ENCODE measurements around the gene MRPS23. TPM values are rescaled to one million over a fixed set of nuclear protein-coding genes. Genes with fewer than 3 reads are reported as not detected.

The MRPS23 gene
- total and polyA plus RNA-seq, 4 donors = 15.7 to 44.9 (median 31.6) TPM

DNA sequence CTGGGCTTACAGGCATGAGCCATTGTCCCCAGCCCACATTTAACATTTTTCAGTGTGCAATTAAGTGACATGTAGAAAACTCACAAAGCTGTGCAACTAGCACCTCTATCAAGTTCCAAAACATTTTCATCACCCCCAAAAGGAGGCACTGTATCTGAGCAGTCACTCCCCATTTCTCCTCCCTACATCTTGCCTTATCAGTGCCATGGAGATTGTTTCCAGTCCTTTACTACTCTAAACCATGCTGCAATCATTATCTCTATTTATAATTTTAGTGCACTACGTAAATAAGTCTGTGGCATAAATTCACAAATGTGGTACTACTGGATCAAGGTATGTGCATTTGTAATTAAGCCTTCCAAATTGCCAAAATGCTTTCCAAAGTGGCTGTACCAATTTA, 7.6 kb downstream of the MRPS23 start:
- Histone ChIP-seq H3K9ac (ENCODE audit: insufficient read depth in 1 of 2, low read length in 2 of 2) (no peak overlapping the region), H3K4me3 (no peak overlapping the region), H3K4me1 (ENCODE audit: control insufficient read depth in 5 of 5, insufficient read depth in 5 of 5, low read length in 5 of 5) (peaks cover 0 to 4% (median 0%) of the 10 kb centered on the region in 5 donors), H3K9me3 (ENCODE audit: control insufficient read depth in 4 of 4, insufficient read depth in 3 of 4, low read length in 3 of 4) (no peaks in the 10 kb centered on the region), H3K27ac (ENCODE audit: low read depth in 1 of 2, low read length in 1 of 2) (peak overlapping the region in 1 of 2 donors; percentile 13), H3K27me3 (ENCODE audit: control insufficient read depth in 3 of 3, insufficient read depth in 3 of 3, low read length in 2 of 3) (no peaks in the 10 kb centered on the region), H3K36me3 (ENCODE audit: control insufficient read depth in 4 of 4, insufficient read depth in 4 of 4, low read length in 4 of 4) (peaks cover 19 to 26% (median 23%) of the 10 kb centered on the region in 4 donors)
- DNase-seq (no peak), ATAC-seq (ENCODE audit: insufficient read depth, low FRiP score) (no peak)
- TF ChIP-seq, protein P1, sequence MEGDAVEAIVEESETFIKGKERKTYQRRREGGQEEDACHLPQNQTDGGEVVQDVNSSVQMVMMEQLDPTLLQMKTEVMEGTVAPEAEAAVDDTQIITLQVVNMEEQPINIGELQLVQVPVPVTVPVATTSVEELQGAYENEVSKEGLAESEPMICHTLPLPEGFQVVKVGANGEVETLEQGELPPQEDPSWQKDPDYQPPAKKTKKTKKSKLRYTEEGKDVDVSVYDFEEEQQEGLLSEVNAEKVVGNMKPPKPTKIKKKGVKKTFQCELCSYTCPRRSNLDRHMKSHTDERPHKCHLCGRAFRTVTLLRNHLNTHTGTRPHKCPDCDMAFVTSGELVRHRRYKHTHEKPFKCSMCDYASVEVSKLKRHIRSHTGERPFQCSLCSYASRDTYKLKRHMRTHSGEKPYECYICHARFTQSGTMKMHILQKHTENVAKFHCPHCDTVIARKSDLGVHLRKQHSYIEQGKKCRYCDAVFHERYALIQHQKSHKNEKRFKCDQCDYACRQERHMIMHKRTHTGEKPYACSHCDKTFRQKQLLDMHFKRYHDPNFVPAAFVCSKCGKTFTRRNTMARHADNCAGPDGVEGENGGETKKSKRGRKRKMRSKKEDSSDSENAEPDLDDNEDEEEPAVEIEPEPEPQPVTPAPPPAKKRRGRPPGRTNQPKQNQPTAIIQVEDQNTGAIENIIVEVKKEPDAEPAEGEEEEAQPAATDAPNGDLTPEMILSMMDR (IDR thresholded peaks at IDR 0.05; ENCODE audit: control extremely low read depth, extremely low read depth) = no peak
- WGBS, 2 donors = 85 to 87% methylated on average over 1 of the region's 1 CpG

DNA sequence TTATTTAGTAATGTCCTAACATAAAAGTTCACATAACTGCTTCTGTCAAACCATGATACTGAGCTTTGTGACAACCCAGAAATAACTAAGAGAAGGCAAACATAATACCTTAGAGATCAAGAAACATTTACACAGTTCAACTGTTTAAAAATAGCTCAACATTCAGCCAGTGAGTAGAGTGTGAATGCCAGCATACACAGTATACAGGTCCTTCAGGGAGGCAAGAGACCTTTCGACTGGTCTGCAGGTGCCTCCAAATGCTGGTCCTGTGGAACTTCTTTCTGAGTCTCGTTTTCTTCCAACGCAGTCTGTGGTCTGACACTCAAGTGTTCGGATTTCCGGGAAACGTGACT, 10.3 kb downstream of the MRPS23 start:
- WGBS, 2 donors = 90 to 94% methylated on average over 6 of the region's 6 CpGs
- H3K9ac ChIP-seq (ENCODE audit: insufficient read depth in 1 of 2, low read length in 2 of 2) = no peak overlapping the region
- H3K27me3 ChIP-seq (ENCODE audit: control insufficient read depth in 3 of 3, insufficient read depth in 3 of 3, low read length in 2 of 3) = no peaks in the 10 kb centered on the region
- peak overlapping the region in 1 of 2 donors; percentile 71 for H3K27ac ChIP-seq (ENCODE audit: low read depth in 1 of 2, low read length in 1 of 2)
- TF ChIP-seq, protein P1 (IDR thresholded peaks at IDR 0.05; ENCODE audit: control extremely low read depth, extremely low read depth) = no peak
- no peaks in the 10 kb centered on the region for H3K9me3 ChIP-seq (ENCODE audit: control insufficient read depth in 4 of 4, insufficient read depth in 3 of 4, low read length in 3 of 4)
- no peak for DNase-seq
- H3K4me3 ChIP-seq = no peak overlapping the region
- no peak for ATAC-seq (ENCODE audit: insufficient read depth, low FRiP score)
- H3K4me1 ChIP-seq (ENCODE audit: control insufficient read depth in 5 of 5, insufficient read depth in 5 of 5, low read length in 5 of 5) = peaks cover 0 to 9% (median 0%) of the 10 kb centered on the region in 5 donors
- H3K36me3 ChIP-seq (ENCODE audit: control insufficient read depth in 4 of 4, insufficient read depth in 4 of 4, low read length in 4 of 4) = peaks cover 19 to 27% (median 20%) of the 10 kb centered on the region in 4 donors

DNA sequence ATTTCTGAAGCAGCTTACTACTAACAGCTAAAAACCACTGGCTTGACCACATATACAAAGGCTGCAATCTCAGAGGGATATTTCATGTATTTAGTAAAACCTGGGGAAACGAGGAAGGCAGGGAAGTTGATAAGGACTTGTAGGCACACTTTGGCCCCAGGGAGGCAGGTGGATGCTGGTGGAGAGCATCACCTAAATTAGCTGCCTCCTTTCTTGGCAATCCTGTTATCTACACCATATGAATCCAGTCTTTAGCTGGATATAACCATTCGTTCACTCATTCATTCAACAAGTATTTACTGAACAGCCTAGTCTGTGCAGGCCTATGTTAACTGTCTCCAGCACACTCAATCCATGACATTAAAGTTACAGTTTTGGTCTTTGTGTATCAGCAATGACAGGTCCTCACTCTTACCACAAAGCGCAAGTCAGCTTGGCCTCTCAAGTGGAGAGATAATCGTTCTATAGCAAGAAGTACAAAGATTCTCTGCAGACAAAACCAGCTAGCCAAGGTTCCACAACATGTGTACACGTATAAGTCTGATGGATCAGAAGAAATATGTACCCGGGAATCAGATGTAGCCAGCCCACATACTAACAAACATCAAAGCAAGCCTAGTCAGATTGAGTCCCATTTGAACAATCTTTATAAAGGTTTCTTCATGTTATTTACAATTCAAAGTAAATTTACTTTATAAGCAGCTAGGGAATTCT, 10.8 kb downstream of the MRPS23 start:
- 67 to 72% methylated on average over 6 of the region's 6 CpGs for WGBS, 2 donors
- Histone ChIP-seq H3K9ac (ENCODE audit: insufficient read depth in 1 of 2, low read length in 2 of 2) (no peak overlapping the region), H3K36me3 (ENCODE audit: control insufficient read depth in 4 of 4, insufficient read depth in 4 of 4, low read length in 4 of 4) (peaks cover 19 to 27% (median 20%) of the 10 kb centered on the region in 4 donors), H3K9me3 (ENCODE audit: control insufficient read depth in 4 of 4, insufficient read depth in 3 of 4, low read length in 3 of 4) (no peaks in the 10 kb centered on the region), H3K4me3 (no peak overlapping the region), H3K27ac (ENCODE audit: low read depth in 1 of 2, low read length in 1 of 2) (peak overlapping the region in 1 of 2 donors; percentile 84), H3K27me3 (ENCODE audit: control insufficient read depth in 3 of 3, insufficient read depth in 3 of 3, low read length in 2 of 3) (no peaks in the 10 kb centered on the region), H3K4me1 (ENCODE audit: control insufficient read depth in 5 of 5, insufficient read depth in 5 of 5, low read length in 5 of 5) (peaks cover 0 to 9% (median 0%) of the 10 kb centered on the region in 5 donors)
- ATAC-seq (ENCODE audit: insufficient read depth, low FRiP score) (no peak), DNase-seq (no peak)
- TF ChIP-seq, protein P1 (IDR thresholded peaks at IDR 0.05; ENCODE audit: control extremely low read depth, extremely low read depth) = no peak
